ENCODE data around the gene CYRIA.

- TF ChIP-seq CTCF (IDR thresholded peaks at IDR 0.05) (no peak), POLR2A (IDR thresholded peaks at IDR 0.05) (no peak)
Measured at GRCh38 chr2:16680304-16680703, 14.7 kb upstream of the CYRIA start.

Data from testis (tissue), 2 donors.